K562 treated with DMSO at 1 percent for 24 hours (cell line): ENCODE measurements around the gene AP3S1. TPM values are rescaled to one million over a fixed set of nuclear protein-coding genes. Genes with fewer than 3 reads are reported as not detected.

Experiments
- total RNA-seq: library from RNA; unstranded; fragments of 300-600 nt; gene quantifications from 2 replicates; pipeline ENCODE4 v1.2.3, GENCODE V29; 2022; ENCODE audit warnings: low read depth; ENCODE audit not compliant: insufficient read depth

Gene AP3S1
- 26.1 and 42.2 TPM in 2 replicates for total RNA-seq

DNA sequence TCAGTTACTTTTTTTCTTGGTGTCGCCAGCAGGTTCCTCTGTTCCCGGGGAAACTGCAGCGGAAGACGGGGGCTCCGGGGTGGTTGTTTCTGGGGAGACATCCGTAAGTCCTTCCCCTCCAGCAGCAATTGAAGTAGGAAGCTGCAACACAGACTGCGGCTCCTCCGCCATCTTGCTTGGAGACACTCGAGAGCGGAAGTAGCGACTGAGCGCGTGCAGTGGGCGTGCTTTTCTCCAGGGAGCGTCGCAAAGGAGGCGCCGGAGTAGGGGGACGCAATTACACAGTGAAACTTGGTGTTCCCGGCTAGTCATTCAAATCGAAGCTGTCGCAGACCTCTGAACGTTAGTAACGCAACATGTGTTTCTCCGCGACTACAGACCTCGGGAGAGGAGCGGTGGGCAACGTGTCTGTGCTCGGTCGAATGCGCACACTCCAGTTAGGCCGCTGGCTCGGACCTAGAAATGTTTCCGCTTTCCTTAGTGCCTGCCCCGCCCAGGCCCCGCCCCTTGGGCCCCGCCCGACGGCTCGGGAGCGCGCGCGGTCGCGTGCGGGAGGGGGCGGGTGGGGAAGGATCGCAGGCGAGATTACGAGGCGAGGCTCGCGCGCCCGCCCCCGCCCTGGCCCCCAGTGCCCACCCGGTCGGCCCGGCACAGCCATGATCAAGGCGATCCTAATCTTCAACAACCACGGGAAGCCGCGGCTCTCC lies at the start of gene AP3S1, which contains the start of gene ATG12:
AP3S1 (plus strand) TSS at position 554 of the 707 bp plus-strand sequence; CDS start at position 657, 103 bp downstream.
ATG12 (minus strand) TSS at position 184 of the 707 bp plus-strand sequence; CDS start at position 171, 13 bp downstream.

DNA sequence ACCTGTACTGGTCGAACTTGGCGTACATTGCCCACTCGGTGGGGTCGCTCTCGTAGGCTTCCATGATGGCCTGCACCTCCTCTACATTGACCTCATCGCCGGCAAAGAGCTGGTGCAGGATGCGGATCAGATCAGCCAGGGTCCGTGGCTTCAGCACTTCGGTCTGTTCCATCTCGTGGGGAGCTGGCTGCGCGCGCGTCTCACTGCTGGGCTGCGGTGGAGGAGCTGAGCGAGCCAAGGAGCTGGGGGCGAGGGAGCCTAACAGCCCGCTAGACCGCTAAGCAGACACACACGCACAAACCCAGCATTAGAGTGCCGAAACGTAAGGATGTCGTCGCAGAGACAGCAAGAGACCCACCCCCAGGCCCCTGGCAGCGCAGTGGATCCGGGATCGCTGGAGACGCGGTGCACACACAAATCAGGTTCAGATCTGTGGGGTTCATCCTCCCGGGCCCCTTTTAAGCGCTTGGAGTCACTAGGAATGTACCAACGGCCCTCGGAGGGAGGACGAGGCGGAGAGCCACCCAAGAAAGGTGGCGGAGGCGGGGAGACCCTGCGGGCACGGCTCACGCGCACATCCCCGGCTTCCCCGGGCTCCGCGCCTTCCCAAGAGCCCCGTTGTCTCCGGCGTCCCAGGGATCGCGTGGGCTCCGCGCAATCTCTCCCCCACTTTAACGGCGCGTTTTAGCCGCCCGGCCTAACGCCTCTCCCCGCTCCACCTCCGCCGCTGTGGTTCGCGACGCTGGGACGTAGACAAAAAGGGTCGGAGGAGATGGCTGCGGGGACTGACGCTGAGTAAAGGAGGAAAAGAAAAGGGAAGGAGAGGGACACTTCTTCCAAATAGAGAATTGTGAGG lies 25.3 kb upstream of the AP3S1 start, which contains the start of gene CDO1:
CDO1 (minus strand) TSS at position 434 of the 856 bp plus-strand sequence; CDS start at position 172, 262 bp downstream.

DNA sequence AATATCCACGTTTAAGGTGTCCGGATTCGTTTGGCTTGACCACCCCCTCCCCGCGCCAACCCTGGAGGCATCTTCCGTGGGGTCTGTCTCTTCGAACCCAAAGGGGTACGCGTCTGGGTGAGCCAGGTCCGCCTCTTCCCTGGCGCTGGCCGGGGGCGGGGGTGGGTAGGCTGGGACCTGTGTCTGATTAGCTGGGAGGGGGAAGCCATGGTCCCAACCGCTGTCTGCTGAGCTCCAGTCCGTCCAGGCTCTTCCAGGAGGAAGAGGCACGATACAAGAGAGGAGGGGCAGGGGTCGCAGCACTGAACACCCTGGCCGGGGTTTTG lies 120.5 kb downstream of the AP3S1 start, which contains the start of gene LVRN:
LVRN (plus strand) TSS at position 237 of the 326 bp plus-strand sequence. CDS start 143 bp downstream, outside the sequence.

Other genes with a start within 250 kb of the AP3S1 start
- gene TICAM2, start 239.5 kb upstream of the AP3S1 start, total RNA-seq: 0.29 and 1.5 TPM in 2 replicates
- 17.7 and 19.3 TPM in 2 replicates for gene TMED7, start 215.9 kb upstream of the AP3S1 start, total RNA-seq
- gene CDO1, start 25.3 kb upstream of the AP3S1 start, total RNA-seq: not detected in 2 replicates
- gene ATG12, start 370 bp upstream of the AP3S1 start, total RNA-seq: 26.1 and 31.3 TPM in 2 replicates
- gene LVRN, start 120.5 kb downstream of the AP3S1 start, total RNA-seq: 2.7 and 4.2 TPM in 2 replicates
- not detected in 2 replicates for gene ARL14EPL, start 190.5 kb downstream of the AP3S1 start, total RNA-seq
- 11.0 and 12.4 TPM in 2 replicates for gene COMMD10, start 243.1 kb downstream of the AP3S1 start, total RNA-seq